ENCODE results near the gene RNMT.

The RNMT gene

DNA sequence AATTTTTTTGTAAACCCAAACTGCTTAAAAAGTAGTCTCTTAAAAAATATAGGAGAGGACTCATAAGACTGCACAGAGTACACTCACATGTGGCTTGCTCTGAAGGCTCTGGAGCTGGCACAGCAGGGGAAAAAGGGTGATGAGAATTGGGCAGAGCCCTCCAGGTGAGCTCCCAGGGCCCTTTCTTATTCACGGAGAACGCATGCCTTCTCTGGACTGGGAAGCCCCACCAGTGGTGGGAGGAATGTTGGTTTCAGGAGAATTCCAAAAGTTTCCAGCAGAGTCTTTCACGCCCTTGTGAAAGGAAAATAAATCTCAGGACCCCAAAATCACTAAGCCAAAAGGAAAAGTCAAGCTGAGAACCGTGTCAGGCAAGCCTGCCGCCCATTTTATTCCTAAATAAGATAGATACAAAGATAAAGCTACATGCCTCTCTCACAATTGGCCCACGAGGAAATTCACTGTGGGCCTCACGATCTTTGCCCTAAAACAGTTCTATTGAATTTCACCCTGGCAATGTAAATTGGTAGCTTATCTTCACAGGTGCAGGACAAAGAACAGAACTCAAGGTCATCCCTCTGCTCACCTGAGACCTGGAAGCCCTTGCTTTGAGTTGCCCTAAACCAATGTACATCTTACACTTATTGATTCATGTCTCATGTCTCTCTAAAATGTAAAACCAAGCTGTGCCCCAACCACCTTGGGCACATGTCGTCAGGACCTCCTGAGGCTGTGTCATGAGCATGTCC, 82.0 kb downstream of the RNMT start:
- no peaks in the 10 kb centered on the region for H3K36me3 ChIP-seq (ENCODE audit: insufficient read depth)
- no peak overlapping the region for H2AFZ ChIP-seq (ENCODE audit: low read depth)
- H3K79me2 ChIP-seq (ENCODE audit: insufficient read depth, low read depth): no peaks in the 10 kb centered on the region
- no peak overlapping the region for H3K4me2 ChIP-seq
- H3K9ac ChIP-seq: no peak overlapping the region
- no peaks in the 10 kb centered on the region for H3K4me1 ChIP-seq (ENCODE audit: low read depth, poor library complexity, severe bottlenecking)
- H3K27me3 ChIP-seq (ENCODE audit: insufficient read depth, low read depth): no peaks in the 10 kb centered on the region
- H4K20me1 ChIP-seq (ENCODE audit: insufficient read depth): no peaks in the 10 kb centered on the region
- no peak overlapping the region for H3K27ac ChIP-seq
- no peak overlapping the region for H3K4me3 ChIP-seq (IDR thresholded peaks at IDR 0.05; ENCODE audit: insufficient read depth, low read depth, low read length)
- TF ChIP-seq, protein P1, sequence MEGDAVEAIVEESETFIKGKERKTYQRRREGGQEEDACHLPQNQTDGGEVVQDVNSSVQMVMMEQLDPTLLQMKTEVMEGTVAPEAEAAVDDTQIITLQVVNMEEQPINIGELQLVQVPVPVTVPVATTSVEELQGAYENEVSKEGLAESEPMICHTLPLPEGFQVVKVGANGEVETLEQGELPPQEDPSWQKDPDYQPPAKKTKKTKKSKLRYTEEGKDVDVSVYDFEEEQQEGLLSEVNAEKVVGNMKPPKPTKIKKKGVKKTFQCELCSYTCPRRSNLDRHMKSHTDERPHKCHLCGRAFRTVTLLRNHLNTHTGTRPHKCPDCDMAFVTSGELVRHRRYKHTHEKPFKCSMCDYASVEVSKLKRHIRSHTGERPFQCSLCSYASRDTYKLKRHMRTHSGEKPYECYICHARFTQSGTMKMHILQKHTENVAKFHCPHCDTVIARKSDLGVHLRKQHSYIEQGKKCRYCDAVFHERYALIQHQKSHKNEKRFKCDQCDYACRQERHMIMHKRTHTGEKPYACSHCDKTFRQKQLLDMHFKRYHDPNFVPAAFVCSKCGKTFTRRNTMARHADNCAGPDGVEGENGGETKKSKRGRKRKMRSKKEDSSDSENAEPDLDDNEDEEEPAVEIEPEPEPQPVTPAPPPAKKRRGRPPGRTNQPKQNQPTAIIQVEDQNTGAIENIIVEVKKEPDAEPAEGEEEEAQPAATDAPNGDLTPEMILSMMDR (conservative IDR thresholded peaks at IDR 0.05; ENCODE audit: low read depth, low read length): no peak

- TF ChIP-seq, protein P1 (conservative IDR thresholded peaks at IDR 0.05; ENCODE audit: low read depth, low read length): no peak
- Histone ChIP-seq H4K20me1 (ENCODE audit: insufficient read depth) (no peaks in the 10 kb centered on the region), H3K4me1 (ENCODE audit: low read depth, poor library complexity, severe bottlenecking) (no peaks in the 10 kb centered on the region), H3K9ac (no peak overlapping the region), H3K36me3 (ENCODE audit: insufficient read depth) (no peaks in the 10 kb centered on the region), H2AFZ (ENCODE audit: low read depth) (no peak overlapping the region), H3K79me2 (ENCODE audit: insufficient read depth, low read depth) (no peaks in the 10 kb centered on the region), H3K4me2 (no peak overlapping the region), H3K27me3 (ENCODE audit: insufficient read depth, low read depth) (no peaks in the 10 kb centered on the region), H3K27ac (no peak overlapping the region), H3K4me3 (IDR thresholded peaks at IDR 0.05; ENCODE audit: insufficient read depth, low read depth, low read length) (no peak overlapping the region)
Observed at GRCh38 chr18:13809043-13809430, 82.6 kb downstream of the RNMT start.

- no peaks in the 10 kb centered on the region for H4K20me1 ChIP-seq (ENCODE audit: insufficient read depth)
- H3K36me3 ChIP-seq (ENCODE audit: insufficient read depth): no peaks in the 10 kb centered on the region
- no peak overlapping the region for H3K9ac ChIP-seq
- TF ChIP-seq, protein P1 (conservative IDR thresholded peaks at IDR 0.05; ENCODE audit: low read depth, low read length): no peak
- no peak overlapping the region for H2AFZ ChIP-seq (ENCODE audit: low read depth)
- no peaks in the 10 kb centered on the region for H3K79me2 ChIP-seq (ENCODE audit: insufficient read depth, low read depth)
- H3K4me3 ChIP-seq (IDR thresholded peaks at IDR 0.05; ENCODE audit: insufficient read depth, low read depth, low read length): no peak overlapping the region
- H3K27ac ChIP-seq: no peak overlapping the region
- H3K4me1 ChIP-seq (ENCODE audit: low read depth, poor library complexity, severe bottlenecking): no peaks in the 10 kb centered on the region
- no peaks in the 10 kb centered on the region for H3K27me3 ChIP-seq (ENCODE audit: insufficient read depth, low read depth)
- no peak overlapping the region for H3K4me2 ChIP-seq
Observed at GRCh38 chr18:13809531-13810255, 83.2 kb downstream of the RNMT start.

GRCh38 chr18:13810950-13811485, 84.5 kb downstream of the RNMT start:
- Histone ChIP-seq H3K27ac (no peak overlapping the region), H4K20me1 (ENCODE audit: insufficient read depth) (no peaks in the 10 kb centered on the region), H3K27me3 (ENCODE audit: insufficient read depth, low read depth) (no peaks in the 10 kb centered on the region), H3K36me3 (ENCODE audit: insufficient read depth) (no peaks in the 10 kb centered on the region), H2AFZ (ENCODE audit: low read depth) (no peak overlapping the region), H3K4me3 (IDR thresholded peaks at IDR 0.05; ENCODE audit: insufficient read depth, low read depth, low read length) (no peak overlapping the region), H3K4me2 (no peak overlapping the region), H3K79me2 (ENCODE audit: insufficient read depth, low read depth) (no peaks in the 10 kb centered on the region), H3K9ac (no peak overlapping the region), H3K4me1 (ENCODE audit: low read depth, poor library complexity, severe bottlenecking) (no peaks in the 10 kb centered on the region)
- TF ChIP-seq, protein P1 (conservative IDR thresholded peaks at IDR 0.05; ENCODE audit: low read depth, low read length): no peak

Measured in KMS-11 (cell line).